Activated B cell treated with CpG ODN at 0.5 μM for 24 hours (primary cell): ENCODE results near the gene R3HCC1L. TPM values are rescaled to one million over a fixed set of nuclear protein-coding genes. Genes with fewer than 3 reads are reported as not detected.

ENCODE experiments used
- ATAC-seq: fragments of 200-7000 bp; cut with Tn5 transposase; one replicate; pipeline ENCODE4 v1.10.0; 2021; ENCODE audit warnings: low read depth, mild to moderate bottlenecking, moderate library complexity
- CTCF ChIA-PET: fragments of 350-600 bp; sonication (Branson Sonifier 250); formaldehyde crosslinking; loops from one replicate; lab custom pipeline; 2021; ENCODE audit warnings: antibody characterized with exemption; lab: Charles Lee
- POLR2A ChIA-PET: fragments of 350-600 bp; sonication (Branson Sonifier 250); formaldehyde crosslinking; loops from one replicate; lab custom pipeline; 2021; ENCODE audit warnings: antibody characterized with exemption; lab: Charles Lee
- DNase-seq: peaks from one replicate; pipeline ENCODE4 v3.0.0; 2022
- H3K27ac Mint-ChIP-seq: one replicate; pipeline ENCODE4 v1.8.0; 2020; ENCODE audit warnings: mixed read lengths
- H3K27me3 Mint-ChIP-seq: one replicate; pipeline ENCODE4 v1.8.0; 2021; ENCODE audit warnings: mixed read lengths
- H3K36me3 Mint-ChIP-seq: one replicate; pipeline ENCODE4 v1.8.0; 2021; ENCODE audit warnings: low read depth, mixed read lengths
- H3K4me1 Mint-ChIP-seq: one replicate; pipeline ENCODE4 v1.8.0; 2021; ENCODE audit warnings: mixed read lengths
- H3K4me3 Mint-ChIP-seq: one replicate; pipeline ENCODE4 v1.8.0; 2020; ENCODE audit warnings: mild to moderate bottlenecking, mixed read lengths
- H3K9me3 Mint-ChIP-seq: one replicate; pipeline ENCODE4 v1.8.0; 2020; ENCODE audit warnings: mixed read lengths
- intact Hi-C: fragments of 100-400 bp; cut with micrococcal nuclease; formaldehyde crosslinking; loops from one replicate; pipeline ENCODE4 v1.15.1; 2024
- total RNA-seq: library from RNA; stranded (reverse); gene quantifications from 2 replicates; pipeline ENCODE4 v1.2.3, GENCODE V29; 2022
- TF ChIP-seq, protein P1 (sequence below): fragments of 200-600 bp; IDR thresholded peaks from one replicate; pipeline ENCODE4 v1.8.0; 2022; ENCODE audit warnings: antibody characterized with exemption, mild to moderate bottlenecking

The R3HCC1L gene
- total RNA-seq, 1 donor from 2014 or later = 24.4 TPM

- H3K27ac Mint-ChIP-seq = no peak overlapping the region
- peak overlapping the region; percentile 1 for H3K4me3 Mint-ChIP-seq
- H3K27me3 Mint-ChIP-seq = no peaks in the 10 kb centered on the region
- H3K9me3 Mint-ChIP-seq = no peaks in the 10 kb centered on the region
- POLR2A ChIA-PET = no interaction called here
- H3K4me1 Mint-ChIP-seq = peaks cover 82% of the 10 kb centered on the region
- DNase-seq (no peak), ATAC-seq (no peak)
- peaks cover 8% of the 10 kb centered on the region for H3K36me3 Mint-ChIP-seq
- CTCF ChIA-PET = no interaction called here
- intact Hi-C loops = loop anchor here (10.0 kb wide), 2 partner anchors 493 to 643 kb away; partner anchors contain the start of genes MMS19, PI4K2A and UBTD1
- TF ChIP-seq, protein P1, sequence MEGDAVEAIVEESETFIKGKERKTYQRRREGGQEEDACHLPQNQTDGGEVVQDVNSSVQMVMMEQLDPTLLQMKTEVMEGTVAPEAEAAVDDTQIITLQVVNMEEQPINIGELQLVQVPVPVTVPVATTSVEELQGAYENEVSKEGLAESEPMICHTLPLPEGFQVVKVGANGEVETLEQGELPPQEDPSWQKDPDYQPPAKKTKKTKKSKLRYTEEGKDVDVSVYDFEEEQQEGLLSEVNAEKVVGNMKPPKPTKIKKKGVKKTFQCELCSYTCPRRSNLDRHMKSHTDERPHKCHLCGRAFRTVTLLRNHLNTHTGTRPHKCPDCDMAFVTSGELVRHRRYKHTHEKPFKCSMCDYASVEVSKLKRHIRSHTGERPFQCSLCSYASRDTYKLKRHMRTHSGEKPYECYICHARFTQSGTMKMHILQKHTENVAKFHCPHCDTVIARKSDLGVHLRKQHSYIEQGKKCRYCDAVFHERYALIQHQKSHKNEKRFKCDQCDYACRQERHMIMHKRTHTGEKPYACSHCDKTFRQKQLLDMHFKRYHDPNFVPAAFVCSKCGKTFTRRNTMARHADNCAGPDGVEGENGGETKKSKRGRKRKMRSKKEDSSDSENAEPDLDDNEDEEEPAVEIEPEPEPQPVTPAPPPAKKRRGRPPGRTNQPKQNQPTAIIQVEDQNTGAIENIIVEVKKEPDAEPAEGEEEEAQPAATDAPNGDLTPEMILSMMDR = no peak
These were observed 3.6 kb downstream of the R3HCC1L start for GRCh38 chr10:98138031-98138430.

GRCh38 chr10:98139431-98139830, 5.0 kb downstream of the R3HCC1L start:
- ATAC-seq = no peak
- H3K27me3 Mint-ChIP-seq = no peaks in the 10 kb centered on the region
- TF ChIP-seq, protein P1 = no peak
- ChIA-PET CTCF (no interaction called here), POLR2A (interaction anchor here (1.1 kb wide), 1 partner anchor 305 kb away, joined by 4 read pairs; no protein-coding TSS in a partner anchor)
- H3K9me3 Mint-ChIP-seq = no peaks in the 10 kb centered on the region
- DNase-seq = no peak
- intact Hi-C loops = loop anchor here (10.0 kb wide), 2 partner anchors 495 to 645 kb away; partner anchors contain the start of genes MMS19, PI4K2A and UBTD1
- H3K36me3 Mint-ChIP-seq = peaks cover 4% of the 10 kb centered on the region
- no peak overlapping the region for H3K27ac Mint-ChIP-seq
- H3K4me1 Mint-ChIP-seq = peaks cover 74% of the 10 kb centered on the region
- no peak overlapping the region for H3K4me3 Mint-ChIP-seq

DNA sequence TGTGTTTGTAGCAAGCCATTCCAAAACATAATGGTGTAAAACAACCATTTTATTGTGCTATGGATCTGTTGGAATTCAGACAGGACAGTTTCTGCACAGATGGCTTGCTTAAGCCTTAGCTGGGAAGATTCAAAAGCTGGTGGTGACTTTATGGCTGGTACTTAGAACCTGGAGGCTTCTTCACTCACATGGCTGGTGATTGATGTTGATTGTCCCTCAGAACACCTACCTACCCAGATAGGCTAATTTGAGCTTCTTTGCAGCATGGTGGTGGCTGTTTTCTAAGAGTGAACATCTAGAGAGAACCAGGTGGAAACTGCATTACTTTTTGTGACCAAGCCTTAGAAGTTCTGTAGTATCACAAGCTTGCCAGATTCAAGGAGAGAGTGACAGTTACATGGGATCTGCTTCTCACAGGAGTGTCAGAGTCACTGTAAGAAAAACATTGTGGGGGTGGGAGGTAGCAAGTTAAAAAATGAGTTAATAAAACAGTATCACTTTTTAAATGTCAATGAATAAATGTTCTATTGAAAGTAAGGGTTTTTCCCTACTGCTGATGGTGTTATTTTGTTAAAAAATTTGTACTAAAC, 7.1 kb downstream of the R3HCC1L start:
- ATAC-seq = no peak
- CTCF ChIA-PET = no interaction called here
- peaks cover 67% of the 10 kb centered on the region for H3K4me1 Mint-ChIP-seq

DNA sequence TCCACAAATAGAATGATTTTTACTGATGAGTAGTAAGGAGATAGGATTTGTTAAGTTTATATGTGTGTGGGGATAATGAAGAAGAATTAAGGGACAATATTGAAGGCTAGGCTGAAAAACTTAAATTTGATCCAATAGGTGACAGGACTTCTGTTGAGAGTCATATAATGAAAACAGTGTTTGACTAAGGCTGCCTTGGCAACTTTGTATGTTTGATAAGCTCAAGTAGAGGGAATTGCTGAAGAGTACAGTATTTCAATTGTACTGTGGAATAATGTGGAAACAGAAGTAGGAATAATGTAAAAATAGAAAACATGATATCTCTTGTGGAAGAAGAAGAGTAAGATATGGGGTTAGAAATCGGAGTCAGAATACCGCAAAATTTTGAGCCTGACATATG, 10.5 kb downstream of the R3HCC1L start:
- Mint-ChIP-seq H3K4me3 (no peak overlapping the region), H3K4me1 (peaks cover 49% of the 10 kb centered on the region), H3K27ac (no peak overlapping the region), H3K9me3 (peaks cover 29% of the 10 kb centered on the region), H3K36me3 (peaks cover 40% of the 10 kb centered on the region), H3K27me3 (no peaks in the 10 kb centered on the region)
- no peak for ATAC-seq
- intact Hi-C loops = no loop called here
- CTCF ChIA-PET = no interaction called here
- DNase-seq = no peak
- POLR2A ChIA-PET = no interaction called here
- TF ChIP-seq, protein P1 = no peak

More for the DNA sequence above, 7.1 kb downstream of the R3HCC1L start:
- TF ChIP-seq, protein P1 = no peak
- Mint-ChIP-seq H3K36me3 (peaks cover 12% of the 10 kb centered on the region), H3K27ac (peak overlapping the region; percentile 83), H3K9me3 (peaks cover 3% of the 10 kb centered on the region), H3K4me3 (no peak overlapping the region), H3K27me3 (no peaks in the 10 kb centered on the region)
- intact Hi-C loops = loop anchor here (1.0 kb wide), 1 partner anchor 7 kb away; the partner anchor contains the start of gene R3HCC1L
- POLR2A ChIA-PET = interaction anchor here (1.5 kb wide), 1 partner anchor 9 kb away, joined by 4 read pairs; no protein-coding TSS in a partner anchor
- no peak for DNase-seq

- TF ChIP-seq, protein P1 = no peak
- Mint-ChIP-seq H3K27me3 (no peaks in the 10 kb centered on the region), H3K36me3 (peaks cover 69% of the 10 kb centered on the region), H3K4me3 (no peak overlapping the region), H3K9me3 (peaks cover 38% of the 10 kb centered on the region), H3K27ac (no peak overlapping the region), H3K4me1 (peaks cover 10% of the 10 kb centered on the region)
- ChIA-PET CTCF (no interaction called here), POLR2A (no interaction called here)
- ATAC-seq (no peak), DNase-seq (no peak)
- intact Hi-C loops = no loop called here
These were observed 15.4 kb downstream of the R3HCC1L start for GRCh38 chr10:98149858-98150257.
